A549 (cell line): ENCODE measurements around the gene BCO1.

ENCODE experiments used
- CHD2 ChIP-seq: fragments of 150-350 bp; IDR thresholded peaks from 2 replicates; pipeline ENCODE4 v1.6.1; 2014; ENCODE audit warnings: low read length; ENCODE audit not compliant: partially characterized antibody
- CTCF ChIP-seq: fragments of >200 bp; sonication (Bioruptor Twin); formaldehyde crosslinking; IDR thresholded peaks from 3 replicates; pipeline ENCODE4 v1.5.1; 2016
- ESRRA ChIP-seq: fragments of 150-350 bp; IDR thresholded peaks from 2 replicates; pipeline ENCODE4 v1.6.1; 2014; ENCODE audit warnings: mild to moderate bottlenecking, low read length, borderline replicate concordance
- HEYL ChIP-seq: fragments of 250-450 bp; sonication (Bioruptor Pico); IDR thresholded peaks from 2 replicates; pipeline ENCODE4 v1.8.0; 2021; ENCODE audit warnings: mild to moderate bottlenecking, moderate library complexity
- PBX3 ChIP-seq: IDR thresholded peaks from 2 replicates; pipeline ENCODE4 v1.6.1; 2012
- POLR2A ChIP-seq: IDR thresholded peaks from 2 replicates; pipeline ENCODE4 v1.6.1; 2012; ENCODE audit warnings: mild to moderate bottlenecking, low read length
- RCOR1 ChIP-seq: fragments of 150-350 bp; IDR thresholded peaks from 2 replicates; pipeline ENCODE4 v1.6.1; 2014; ENCODE audit warnings: antibody characterized with exemption, low read length, low read depth
- REST ChIP-seq: fragments of 200-600 bp; sonication (generic); IDR thresholded peaks from 2 replicates; pipeline ENCODE4 v1.6.1; 2016; ENCODE audit warnings: antibody characterized with exemption, mild to moderate bottlenecking, moderate library complexity
- TF ChIP-seq, protein P1 (sequence below): fragments of 450-650 bp; IDR thresholded peaks from 2 replicates; pipeline ENCODE4 v1.6.1; 2014; ENCODE audit warnings: antibody characterized with exemption

DNA sequence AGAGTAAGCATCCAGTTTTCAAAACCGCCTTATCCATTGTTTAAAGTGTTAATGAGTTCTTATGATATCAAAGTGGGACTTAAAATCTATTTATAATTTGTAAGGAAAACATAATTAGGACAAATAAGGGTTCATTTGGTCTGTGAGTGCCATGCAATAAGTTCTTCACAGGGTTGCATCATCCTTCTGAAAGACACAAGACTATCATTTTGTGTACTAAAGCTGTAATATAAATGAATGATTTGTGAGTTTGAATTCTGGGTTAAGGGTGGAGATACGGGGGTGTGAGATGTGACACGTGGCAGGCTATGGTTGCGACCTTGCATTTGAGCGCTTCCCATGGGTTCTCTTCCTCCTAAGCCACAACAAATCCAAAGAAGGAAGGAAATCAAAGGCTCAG lies 83.0 kb downstream of the BCO1 start:
- no peak for TF ChIP-seq REST
- no peak for TF ChIP-seq PBX3
- TF ChIP-seq HEYL, result no peak
- TF ChIP-seq ESRRA, result no peak
- no peak for TF ChIP-seq POLR2A
- no peak for TF ChIP-seq CHD2
- no peak for TF ChIP-seq RCOR1
- TF ChIP-seq, protein P1, sequence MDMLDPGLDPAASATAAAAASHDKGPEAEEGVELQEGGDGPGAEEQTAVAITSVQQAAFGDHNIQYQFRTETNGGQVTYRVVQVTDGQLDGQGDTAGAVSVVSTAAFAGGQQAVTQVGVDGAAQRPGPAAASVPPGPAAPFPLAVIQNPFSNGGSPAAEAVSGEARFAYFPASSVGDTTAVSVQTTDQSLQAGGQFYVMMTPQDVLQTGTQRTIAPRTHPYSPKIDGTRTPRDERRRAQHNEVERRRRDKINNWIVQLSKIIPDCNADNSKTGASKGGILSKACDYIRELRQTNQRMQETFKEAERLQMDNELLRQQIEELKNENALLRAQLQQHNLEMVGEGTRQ, result no peak
- no peak for TF ChIP-seq CTCF
